SK-N-MC (cell line): ENCODE results near the gene CLDN19.

Experiments
- EZH2 ChIP-seq: fragments of 200-600 bp; sonication (generic); IDR thresholded peaks from one replicate; pipeline ENCODE4 v1.6.1; 2017; ENCODE audit warnings: antibody characterized with exemption
- FOXP2 ChIP-seq: optimal IDR thresholded peaks from 2 replicates; pipeline ENCODE3; 2011; ENCODE audit warnings: mild to moderate bottlenecking, moderate library complexity; ENCODE audit not compliant: insufficient read depth; ENCODE audit errors: extremely low read length, control extremely low read depth
- POLR2AphosphoS5 ChIP-seq: IDR thresholded peaks from 2 replicates; pipeline ENCODE4 v1.6.1; 2012; ENCODE audit warnings: mild to moderate bottlenecking, low read depth, low read length, borderline replicate concordance

GRCh38 chr1:42768172-42768571, 28.1 kb upstream of the CLDN19 start:
- TF ChIP-seq EZH2 (no peak), FOXP2 (no peak), POLR2AphosphoS5 (no peak)
